Measurements from ENCODE around the gene PASK.

DNA sequence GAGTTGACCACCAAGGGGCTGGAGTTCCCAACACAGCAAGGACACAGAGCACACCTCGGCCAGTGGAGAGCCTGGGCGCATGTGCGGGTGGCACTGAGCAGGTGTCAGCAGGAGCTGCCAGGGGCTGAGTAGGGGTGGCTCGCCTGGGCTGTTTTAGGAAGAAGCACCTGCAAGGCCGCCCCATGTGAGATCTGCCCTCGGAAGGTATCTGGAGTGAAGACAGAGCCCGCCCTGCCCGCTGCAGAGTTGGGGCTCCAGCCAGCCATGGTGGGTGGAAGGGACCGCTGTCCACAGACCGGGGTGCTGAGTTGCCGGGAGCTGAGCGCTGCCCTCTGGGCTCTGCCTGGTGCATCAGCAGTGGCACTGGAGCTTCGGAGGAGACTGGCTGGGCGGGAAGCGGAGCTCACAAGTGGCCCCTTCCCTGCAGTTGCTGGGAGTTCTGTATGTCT is 82.4 kb downstream of the PASK start:
- TF ChIP-seq, protein P1, sequence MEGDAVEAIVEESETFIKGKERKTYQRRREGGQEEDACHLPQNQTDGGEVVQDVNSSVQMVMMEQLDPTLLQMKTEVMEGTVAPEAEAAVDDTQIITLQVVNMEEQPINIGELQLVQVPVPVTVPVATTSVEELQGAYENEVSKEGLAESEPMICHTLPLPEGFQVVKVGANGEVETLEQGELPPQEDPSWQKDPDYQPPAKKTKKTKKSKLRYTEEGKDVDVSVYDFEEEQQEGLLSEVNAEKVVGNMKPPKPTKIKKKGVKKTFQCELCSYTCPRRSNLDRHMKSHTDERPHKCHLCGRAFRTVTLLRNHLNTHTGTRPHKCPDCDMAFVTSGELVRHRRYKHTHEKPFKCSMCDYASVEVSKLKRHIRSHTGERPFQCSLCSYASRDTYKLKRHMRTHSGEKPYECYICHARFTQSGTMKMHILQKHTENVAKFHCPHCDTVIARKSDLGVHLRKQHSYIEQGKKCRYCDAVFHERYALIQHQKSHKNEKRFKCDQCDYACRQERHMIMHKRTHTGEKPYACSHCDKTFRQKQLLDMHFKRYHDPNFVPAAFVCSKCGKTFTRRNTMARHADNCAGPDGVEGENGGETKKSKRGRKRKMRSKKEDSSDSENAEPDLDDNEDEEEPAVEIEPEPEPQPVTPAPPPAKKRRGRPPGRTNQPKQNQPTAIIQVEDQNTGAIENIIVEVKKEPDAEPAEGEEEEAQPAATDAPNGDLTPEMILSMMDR (conservative IDR thresholded peaks at IDR 0.05 in 1 of 2, IDR thresholded peaks at IDR 0.05 in 1 of 2; ENCODE audit: low read depth in 1 of 2, low read length in 2 of 2), result no peak
- TF ChIP-seq EZH2 (IDR thresholded peaks at IDR 0.05; ENCODE audit: low read length, missing control alignments), result no peak
